Stomach (tissue), 4 donors: ENCODE results near the gene GRK2.

Experiments used
- CTCF ChIP-seq, 7 experiments: fragments of 450-650 bp in 4 of 7; fragments of 200-600 bp in 3 of 7; sonication (generic) in 3 of 7; IDR thresholded peaks; one replicate each; pipeline ENCODE4 v1.5.1; 2016 to 2019; ENCODE audit warnings: antibody characterized with exemption in 7 of 7, control low read depth in 2 of 7, mild to moderate bottlenecking in 1 of 7
- POLR2A ChIP-seq, 4 donors: fragments of 450-650 bp; IDR thresholded peaks; one replicate each; pipeline ENCODE4 v1.6.1; 2016; ENCODE audit warnings: antibody characterized with exemption in 4 of 4, control low read depth in 2 of 4, mild to moderate bottlenecking in 1 of 4, moderate library complexity in 1 of 4

GRCh38 chr11:67252831-67253239, 13.4 kb upstream of the GRK2 start:
- TF ChIP-seq POLR2A (IDR thresholded peaks at IDR 0.05) (no peak), CTCF (IDR thresholded peaks at IDR 0.05) (peak in 1 of 7 experiments; percentile 18)
